WTC11 (cell line): Measurements from ENCODE around the gene TNKS2. TPM values are rescaled to one million over a fixed set of nuclear protein-coding genes. Genes with fewer than 3 reads are reported as not detected.

Experiments
- ATF1 ChIP-seq: sonication (generic); formaldehyde crosslinking; IDR thresholded peaks from 2 replicates; pipeline ENCODE4 v1.8.1; 2023; ENCODE audit warnings: mild to moderate bottlenecking, moderate library complexity, missing genetic modification reagents
- FOXJ3 ChIP-seq: sonication (generic); formaldehyde crosslinking; IDR thresholded peaks from 2 replicates; pipeline ENCODE4 v1.9.0; 2021; ENCODE audit warnings: missing genetic modification reagents, mild to moderate bottlenecking, borderline replicate concordance
- KAT7 ChIP-seq: sonication (generic); formaldehyde crosslinking; IDR thresholded peaks from 2 replicates; pipeline ENCODE4 v1.8.1; 2023; ENCODE audit warnings: missing genetic modification reagents, mild to moderate bottlenecking, borderline replicate concordance
- NFYB ChIP-seq: sonication (generic); formaldehyde crosslinking; conservative IDR thresholded peaks from 2 replicates; pipeline ENCODE4 v1.8.0; 2022; ENCODE audit warnings: low read depth, missing genetic modification reagents
- SMAD4 ChIP-seq: sonication (generic); formaldehyde crosslinking; IDR thresholded peaks from 2 replicates; pipeline ENCODE4 v1.8.0; 2022; ENCODE audit warnings: mild to moderate bottlenecking, missing genetic modification reagents
- TEAD1 ChIP-seq: sonication (generic); formaldehyde crosslinking; IDR thresholded peaks from 2 replicates; pipeline ENCODE4 v1.8.0; 2022; ENCODE audit warnings: mild to moderate bottlenecking, missing genetic modification reagents
- TP53 ChIP-seq: sonication (generic); formaldehyde crosslinking; IDR thresholded peaks from 2 replicates; pipeline ENCODE4 v1.8.1; 2023; ENCODE audit warnings: mild to moderate bottlenecking, missing genetic modification reagents
- ZBTB21 ChIP-seq: sonication (generic); formaldehyde crosslinking; IDR thresholded peaks from 2 replicates; pipeline ENCODE4 v1.8.1; 2023; ENCODE audit warnings: mild to moderate bottlenecking, missing genetic modification reagents, borderline replicate concordance
- ZNF121 ChIP-seq: sonication (generic); formaldehyde crosslinking; IDR thresholded peaks from 2 replicates; pipeline ENCODE4 v1.8.0; 2023; ENCODE audit warnings: missing genetic modification reagents
- ZNF138 ChIP-seq: sonication (generic); formaldehyde crosslinking; conservative IDR thresholded peaks from 2 replicates; pipeline ENCODE4 v1.8.1; 2022; ENCODE audit warnings: mild to moderate bottlenecking, moderate library complexity, missing genetic modification reagents
- ZNF671 ChIP-seq: fragments of 250-450 bp; sonication (Bioruptor Pico); IDR thresholded peaks from 2 replicates; pipeline ENCODE4 v1.8.0; 2021; ENCODE audit warnings: mild to moderate bottlenecking
- total RNA-seq: library from RNA; stranded (reverse); gene quantifications from 3 replicates; pipeline ENCODE4 v1.2.3, GENCODE V29; 2021
- TF ChIP-seq, protein P1 (sequence below): sonication (generic); formaldehyde crosslinking; IDR thresholded peaks from 2 replicates; pipeline ENCODE4 v1.8.1; 2023; ENCODE audit warnings: mild to moderate bottlenecking, moderate library complexity, missing genetic modification reagents
- TF ChIP-seq, protein P2 (sequence below): fragments of 250-450 bp; sonication (Bioruptor Pico); conservative IDR thresholded peaks from 2 replicates; pipeline ENCODE4 v1.9.0; 2021; ENCODE audit warnings: mild to moderate bottlenecking
- TF ChIP-seq, protein P3 (sequence below): sonication (generic); formaldehyde crosslinking; IDR thresholded peaks from 2 replicates; pipeline ENCODE4 v1.8.1; 2022; ENCODE audit warnings: low read depth, mild to moderate bottlenecking, moderate library complexity, missing genetic modification reagents, borderline replicate concordance
- TF ChIP-seq, protein P4 (sequence below): fragments of 250-450 bp; sonication (Bioruptor Pico); IDR thresholded peaks from 2 replicates; pipeline ENCODE4 v1.9.0; 2021; ENCODE audit warnings: mild to moderate bottlenecking, borderline replicate concordance
- TF ChIP-seq, protein P5 (sequence below): sonication (generic); formaldehyde crosslinking; IDR thresholded peaks from 2 replicates; pipeline ENCODE4 v1.8.1; 2022; ENCODE audit warnings: mild to moderate bottlenecking, missing genetic modification reagents, moderate library complexity, borderline replicate concordance
- TF ChIP-seq, protein P6 (sequence below): sonication (generic); formaldehyde crosslinking; IDR thresholded peaks from 2 replicates; pipeline ENCODE4 v1.8.0; 2022; ENCODE audit warnings: mild to moderate bottlenecking, missing genetic modification reagents
- TF ChIP-seq, protein P7 (sequence below): fragments of 250-450 bp; sonication (Bioruptor Pico); IDR thresholded peaks from 2 replicates; pipeline ENCODE4 v1.8.0; 2021; ENCODE audit warnings: mild to moderate bottlenecking
- TF ChIP-seq, protein P8 (sequence below): sonication (generic); formaldehyde crosslinking; conservative IDR thresholded peaks from 2 replicates; pipeline ENCODE4 v1.8.1; 2023; ENCODE audit warnings: mild to moderate bottlenecking, low read depth, missing genetic modification reagents, moderate library complexity

TNKS2 gene
- total RNA-seq, 1 experiment from 2014 or later, result 53.5 TPM

DNA sequence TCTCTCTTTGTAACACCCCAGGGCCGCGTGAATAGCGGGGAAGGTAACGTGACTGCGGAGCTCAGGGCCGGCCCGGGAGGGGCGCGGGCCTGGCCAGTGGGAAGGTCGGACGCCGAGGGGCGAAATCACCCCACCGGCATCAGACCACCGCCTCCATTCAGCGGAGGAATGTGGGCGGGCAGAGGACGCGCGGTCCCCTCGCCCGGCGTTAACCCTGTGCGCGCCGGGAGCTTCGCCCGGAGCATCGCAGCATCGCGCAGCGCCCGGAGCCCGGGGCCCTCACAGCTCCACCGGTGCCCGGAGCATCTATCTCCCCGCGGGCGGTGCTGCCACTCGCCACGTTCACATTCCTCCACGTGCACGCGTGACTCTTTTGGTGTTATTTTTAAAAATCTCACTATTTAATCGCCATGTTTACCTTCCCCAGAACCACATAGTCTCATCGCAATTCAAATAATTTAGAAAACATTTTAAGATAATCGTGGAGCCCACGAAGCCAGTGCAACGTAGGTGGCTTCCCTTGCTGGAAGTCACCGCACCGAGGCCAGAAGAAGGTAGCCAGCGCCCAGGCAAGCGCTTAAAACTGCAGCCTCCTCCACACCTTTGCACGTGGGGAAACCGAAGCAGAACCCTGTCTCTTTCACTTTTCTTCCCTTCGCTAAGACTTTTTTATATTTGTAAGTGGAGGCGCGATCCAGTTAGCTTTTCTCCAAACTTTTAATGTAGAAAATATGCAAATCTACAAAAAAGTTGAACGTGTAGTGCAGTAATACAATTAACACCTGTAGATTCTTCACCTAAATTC lies 89.2 kb downstream of the TNKS2 start (continued):
- TF ChIP-seq, protein P1, sequence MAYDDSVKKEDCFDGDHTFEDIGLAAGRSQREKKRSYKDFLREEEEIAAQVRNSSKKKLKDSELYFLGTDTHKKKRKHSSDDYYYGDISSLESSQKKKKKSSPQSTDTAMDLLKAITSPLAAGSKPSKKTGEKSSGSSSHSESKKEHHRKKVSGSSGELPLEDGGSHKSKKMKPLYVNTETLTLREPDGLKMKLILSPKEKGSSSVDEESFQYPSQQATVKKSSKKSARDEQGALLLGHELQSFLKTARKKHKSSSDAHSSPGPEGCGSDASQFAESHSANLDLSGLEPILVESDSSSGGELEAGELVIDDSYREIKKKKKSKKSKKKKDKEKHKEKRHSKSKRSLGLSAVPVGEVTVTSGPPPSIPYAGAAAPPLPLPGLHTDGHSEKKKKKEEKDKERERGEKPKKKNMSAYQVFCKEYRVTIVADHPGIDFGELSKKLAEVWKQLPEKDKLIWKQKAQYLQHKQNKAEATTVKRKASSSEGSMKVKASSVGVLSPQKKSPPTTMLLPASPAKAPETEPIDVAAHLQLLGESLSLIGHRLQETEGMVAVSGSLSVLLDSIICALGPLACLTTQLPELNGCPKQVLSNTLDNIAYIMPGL (CRISPR knock-in tag), result 0 out of 2 replicates have a peak, but pooled peaks have one; percentile 60
- TF ChIP-seq, protein P2, sequence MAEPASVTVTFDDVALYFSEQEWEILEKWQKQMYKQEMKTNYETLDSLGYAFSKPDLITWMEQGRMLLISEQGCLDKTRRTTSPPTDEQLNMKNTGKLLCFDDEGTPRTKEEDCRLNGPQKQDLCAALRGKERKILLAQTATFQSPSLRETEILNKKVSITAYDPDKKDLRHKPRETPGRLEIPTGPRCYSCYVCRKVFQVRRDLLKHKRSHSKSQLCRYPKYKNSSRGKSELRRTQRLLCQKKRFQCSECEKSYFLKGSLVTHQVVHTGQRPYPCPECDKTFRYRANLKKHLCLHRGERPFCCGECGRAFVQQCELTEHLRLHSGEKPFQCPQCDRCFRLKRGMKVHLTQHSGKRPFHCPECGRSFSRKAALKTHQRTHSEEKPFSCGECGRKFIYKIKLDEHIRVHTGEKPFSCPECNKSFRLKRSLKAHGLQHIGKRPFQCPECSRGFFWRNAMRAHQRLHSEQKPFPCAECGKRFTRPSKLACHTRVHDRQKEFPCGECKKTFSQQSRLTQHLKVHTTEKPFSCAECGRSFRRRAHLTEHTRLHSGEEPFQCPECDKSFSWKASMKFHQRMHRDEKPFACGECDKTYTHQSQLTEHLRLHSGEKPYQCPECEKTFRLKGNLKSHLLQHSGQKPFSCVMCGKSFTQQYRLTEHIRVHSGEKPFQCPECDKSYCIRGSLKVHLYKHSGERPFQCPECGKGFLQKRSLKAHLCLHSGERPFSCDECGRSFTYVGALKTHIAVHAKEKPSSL, result 0 out of 2 replicates have a peak, but pooled peaks have one; percentile 13
- peak; percentile 98 for TF ChIP-seq TEAD1
- TF ChIP-seq, protein P3, sequence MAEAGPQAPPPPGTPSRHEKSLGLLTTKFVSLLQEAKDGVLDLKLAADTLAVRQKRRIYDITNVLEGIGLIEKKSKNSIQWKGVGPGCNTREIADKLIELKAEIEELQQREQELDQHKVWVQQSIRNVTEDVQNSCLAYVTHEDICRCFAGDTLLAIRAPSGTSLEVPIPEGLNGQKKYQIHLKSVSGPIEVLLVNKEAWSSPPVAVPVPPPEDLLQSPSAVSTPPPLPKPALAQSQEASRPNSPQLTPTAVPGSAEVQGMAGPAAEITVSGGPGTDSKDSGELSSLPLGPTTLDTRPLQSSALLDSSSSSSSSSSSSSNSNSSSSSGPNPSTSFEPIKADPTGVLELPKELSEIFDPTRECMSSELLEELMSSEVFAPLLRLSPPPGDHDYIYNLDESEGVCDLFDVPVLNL (CRISPR knock-in tag), result no peak
- TF ChIP-seq, protein P4, sequence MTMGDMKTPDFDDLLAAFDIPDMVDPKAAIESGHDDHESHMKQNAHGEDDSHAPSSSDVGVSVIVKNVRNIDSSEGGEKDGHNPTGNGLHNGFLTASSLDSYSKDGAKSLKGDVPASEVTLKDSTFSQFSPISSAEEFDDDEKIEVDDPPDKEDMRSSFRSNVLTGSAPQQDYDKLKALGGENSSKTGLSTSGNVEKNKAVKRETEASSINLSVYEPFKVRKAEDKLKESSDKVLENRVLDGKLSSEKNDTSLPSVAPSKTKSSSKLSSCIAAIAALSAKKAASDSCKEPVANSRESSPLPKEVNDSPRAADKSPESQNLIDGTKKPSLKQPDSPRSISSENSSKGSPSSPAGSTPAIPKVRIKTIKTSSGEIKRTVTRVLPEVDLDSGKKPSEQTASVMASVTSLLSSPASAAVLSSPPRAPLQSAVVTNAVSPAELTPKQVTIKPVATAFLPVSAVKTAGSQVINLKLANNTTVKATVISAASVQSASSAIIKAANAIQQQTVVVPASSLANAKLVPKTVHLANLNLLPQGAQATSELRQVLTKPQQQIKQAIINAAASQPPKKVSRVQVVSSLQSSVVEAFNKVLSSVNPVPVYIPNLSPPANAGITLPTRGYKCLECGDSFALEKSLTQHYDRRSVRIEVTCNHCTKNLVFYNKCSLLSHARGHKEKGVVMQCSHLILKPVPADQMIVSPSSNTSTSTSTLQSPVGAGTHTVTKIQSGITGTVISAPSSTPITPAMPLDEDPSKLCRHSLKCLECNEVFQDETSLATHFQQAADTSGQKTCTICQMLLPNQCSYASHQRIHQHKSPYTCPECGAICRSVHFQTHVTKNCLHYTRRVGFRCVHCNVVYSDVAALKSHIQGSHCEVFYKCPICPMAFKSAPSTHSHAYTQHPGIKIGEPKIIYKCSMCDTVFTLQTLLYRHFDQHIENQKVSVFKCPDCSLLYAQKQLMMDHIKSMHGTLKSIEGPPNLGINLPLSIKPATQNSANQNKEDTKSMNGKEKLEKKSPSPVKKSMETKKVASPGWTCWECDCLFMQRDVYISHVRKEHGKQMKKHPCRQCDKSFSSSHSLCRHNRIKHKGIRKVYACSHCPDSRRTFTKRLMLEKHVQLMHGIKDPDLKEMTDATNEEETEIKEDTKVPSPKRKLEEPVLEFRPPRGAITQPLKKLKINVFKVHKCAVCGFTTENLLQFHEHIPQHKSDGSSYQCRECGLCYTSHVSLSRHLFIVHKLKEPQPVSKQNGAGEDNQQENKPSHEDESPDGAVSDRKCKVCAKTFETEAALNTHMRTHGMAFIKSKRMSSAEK, result no peak
- TF ChIP-seq, protein P5, sequence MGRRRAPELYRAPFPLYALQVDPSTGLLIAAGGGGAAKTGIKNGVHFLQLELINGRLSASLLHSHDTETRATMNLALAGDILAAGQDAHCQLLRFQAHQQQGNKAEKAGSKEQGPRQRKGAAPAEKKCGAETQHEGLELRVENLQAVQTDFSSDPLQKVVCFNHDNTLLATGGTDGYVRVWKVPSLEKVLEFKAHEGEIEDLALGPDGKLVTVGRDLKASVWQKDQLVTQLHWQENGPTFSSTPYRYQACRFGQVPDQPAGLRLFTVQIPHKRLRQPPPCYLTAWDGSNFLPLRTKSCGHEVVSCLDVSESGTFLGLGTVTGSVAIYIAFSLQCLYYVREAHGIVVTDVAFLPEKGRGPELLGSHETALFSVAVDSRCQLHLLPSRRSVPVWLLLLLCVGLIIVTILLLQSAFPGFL, result no peak
- TF ChIP-seq, protein P6, sequence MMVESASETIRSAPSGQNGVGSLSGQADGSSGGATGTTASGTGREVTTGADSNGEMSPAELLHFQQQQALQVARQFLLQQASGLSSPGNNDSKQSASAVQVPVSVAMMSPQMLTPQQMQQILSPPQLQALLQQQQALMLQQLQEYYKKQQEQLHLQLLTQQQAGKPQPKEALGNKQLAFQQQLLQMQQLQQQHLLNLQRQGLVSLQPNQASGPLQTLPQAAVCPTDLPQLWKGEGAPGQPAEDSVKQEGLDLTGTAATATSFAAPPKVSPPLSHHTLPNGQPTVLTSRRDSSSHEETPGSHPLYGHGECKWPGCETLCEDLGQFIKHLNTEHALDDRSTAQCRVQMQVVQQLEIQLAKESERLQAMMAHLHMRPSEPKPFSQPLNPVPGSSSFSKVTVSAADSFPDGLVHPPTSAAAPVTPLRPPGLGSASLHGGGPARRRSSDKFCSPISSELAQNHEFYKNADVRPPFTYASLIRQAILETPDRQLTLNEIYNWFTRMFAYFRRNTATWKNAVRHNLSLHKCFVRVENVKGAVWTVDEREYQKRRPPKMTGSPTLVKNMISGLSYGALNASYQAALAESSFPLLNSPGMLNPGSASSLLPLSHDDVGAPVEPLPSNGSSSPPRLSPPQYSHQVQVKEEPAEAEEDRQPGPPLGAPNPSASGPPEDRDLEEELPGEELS, result peak; percentile 89
- no peak for TF ChIP-seq ZNF121 (CRISPR knock-in tag)
- 0 out of 2 replicates have a peak, but pooled peaks have one; percentile 34 for TF ChIP-seq NFYB (CRISPR knock-in tag)
- TF ChIP-seq ZBTB21 (CRISPR knock-in tag), result peak; percentile 74; the same call in 1 of the 2 replicates
- TF ChIP-seq TP53 (CRISPR knock-in tag), result no peak
- TF ChIP-seq, protein P7, sequence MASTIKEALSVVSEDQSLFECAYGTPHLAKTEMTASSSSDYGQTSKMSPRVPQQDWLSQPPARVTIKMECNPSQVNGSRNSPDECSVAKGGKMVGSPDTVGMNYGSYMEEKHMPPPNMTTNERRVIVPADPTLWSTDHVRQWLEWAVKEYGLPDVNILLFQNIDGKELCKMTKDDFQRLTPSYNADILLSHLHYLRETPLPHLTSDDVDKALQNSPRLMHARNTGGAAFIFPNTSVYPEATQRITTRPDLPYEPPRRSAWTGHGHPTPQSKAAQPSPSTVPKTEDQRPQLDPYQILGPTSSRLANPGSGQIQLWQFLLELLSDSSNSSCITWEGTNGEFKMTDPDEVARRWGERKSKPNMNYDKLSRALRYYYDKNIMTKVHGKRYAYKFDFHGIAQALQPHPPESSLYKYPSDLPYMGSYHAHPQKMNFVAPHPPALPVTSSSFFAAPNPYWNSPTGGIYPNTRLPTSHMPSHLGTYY (CRISPR knock-in tag), result no peak
- no peak for TF ChIP-seq FOXJ3
- 0 out of 2 replicates have a peak, but pooled peaks have one; percentile 48 for TF ChIP-seq ATF1 (CRISPR knock-in tag)
- peak; percentile 92; the same call in 1 of the 2 replicates for TF ChIP-seq KAT7
- TF ChIP-seq ZNF671, result no peak
- TF ChIP-seq ZNF138, result peak; percentile 69; the same call in 1 of the 2 replicates
- TF ChIP-seq, protein P8, sequence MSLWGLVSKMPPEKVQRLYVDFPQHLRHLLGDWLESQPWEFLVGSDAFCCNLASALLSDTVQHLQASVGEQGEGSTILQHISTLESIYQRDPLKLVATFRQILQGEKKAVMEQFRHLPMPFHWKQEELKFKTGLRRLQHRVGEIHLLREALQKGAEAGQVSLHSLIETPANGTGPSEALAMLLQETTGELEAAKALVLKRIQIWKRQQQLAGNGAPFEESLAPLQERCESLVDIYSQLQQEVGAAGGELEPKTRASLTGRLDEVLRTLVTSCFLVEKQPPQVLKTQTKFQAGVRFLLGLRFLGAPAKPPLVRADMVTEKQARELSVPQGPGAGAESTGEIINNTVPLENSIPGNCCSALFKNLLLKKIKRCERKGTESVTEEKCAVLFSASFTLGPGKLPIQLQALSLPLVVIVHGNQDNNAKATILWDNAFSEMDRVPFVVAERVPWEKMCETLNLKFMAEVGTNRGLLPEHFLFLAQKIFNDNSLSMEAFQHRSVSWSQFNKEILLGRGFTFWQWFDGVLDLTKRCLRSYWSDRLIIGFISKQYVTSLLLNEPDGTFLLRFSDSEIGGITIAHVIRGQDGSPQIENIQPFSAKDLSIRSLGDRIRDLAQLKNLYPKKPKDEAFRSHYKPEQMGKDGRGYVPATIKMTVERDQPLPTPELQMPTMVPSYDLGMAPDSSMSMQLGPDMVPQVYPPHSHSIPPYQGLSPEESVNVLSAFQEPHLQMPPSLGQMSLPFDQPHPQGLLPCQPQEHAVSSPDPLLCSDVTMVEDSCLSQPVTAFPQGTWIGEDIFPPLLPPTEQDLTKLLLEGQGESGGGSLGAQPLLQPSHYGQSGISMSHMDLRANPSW (CRISPR knock-in tag), result no peak
- peak; percentile 33; the same call in 1 of the 2 replicates for TF ChIP-seq SMAD4 (CRISPR knock-in tag)
